RCC 7860 (cell line): ENCODE results near the gene MYMX.
"Not testable (repeated sequence)": the region's sequence is repeated elsewhere in the genome, so short reads cannot be mapped to it uniquely, and the experiment has no call there.

Source experiments
- DNase-seq: peaks from one replicate; pipeline ENCODE4 v3.0.0-alpha.2; 2015; ENCODE audit warnings: low spot score
- FAIRE-seq: peaks from 2 replicates; lab custom pipeline; 2012; peaks lifted over from hg19 to GRCh38; lab: Jason Lieb, UNC

Gene MYMX

DNA sequence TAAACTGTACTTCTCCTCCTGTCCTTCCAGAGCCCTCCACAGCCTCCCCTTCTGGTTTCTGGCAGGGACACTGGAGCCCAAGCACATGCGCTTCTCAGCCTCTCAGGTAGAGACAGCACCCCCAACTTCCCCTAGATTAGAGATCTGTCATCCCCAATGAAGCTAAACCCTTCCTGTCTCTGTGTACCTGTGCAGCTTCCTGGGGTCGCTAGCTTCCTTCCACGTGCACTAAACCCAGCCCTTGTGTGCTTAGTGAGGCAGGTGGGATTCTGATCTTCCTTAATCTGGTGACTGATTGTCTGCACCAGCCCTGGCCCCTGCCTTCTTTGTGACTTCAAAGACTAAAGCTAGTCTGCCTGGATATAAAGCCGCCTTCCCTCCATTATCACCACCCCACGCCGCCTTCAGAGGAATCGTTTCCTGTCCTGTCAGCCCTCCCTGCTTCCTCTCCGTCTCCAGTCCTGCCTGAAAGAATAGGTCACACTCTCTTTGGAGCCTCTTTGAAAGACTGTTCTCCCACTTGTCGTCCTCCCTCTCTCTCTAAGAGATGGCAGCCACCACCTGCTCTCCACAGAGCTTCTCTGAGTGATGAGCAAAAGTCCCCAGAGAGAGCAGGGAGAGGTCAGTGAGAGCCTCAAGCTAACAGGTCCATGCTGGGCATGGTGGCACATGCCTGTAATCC lies 30.6 kb upstream of the MYMX start:
- no peak for DNase-seq
- no peak for FAIRE-seq

DNA sequence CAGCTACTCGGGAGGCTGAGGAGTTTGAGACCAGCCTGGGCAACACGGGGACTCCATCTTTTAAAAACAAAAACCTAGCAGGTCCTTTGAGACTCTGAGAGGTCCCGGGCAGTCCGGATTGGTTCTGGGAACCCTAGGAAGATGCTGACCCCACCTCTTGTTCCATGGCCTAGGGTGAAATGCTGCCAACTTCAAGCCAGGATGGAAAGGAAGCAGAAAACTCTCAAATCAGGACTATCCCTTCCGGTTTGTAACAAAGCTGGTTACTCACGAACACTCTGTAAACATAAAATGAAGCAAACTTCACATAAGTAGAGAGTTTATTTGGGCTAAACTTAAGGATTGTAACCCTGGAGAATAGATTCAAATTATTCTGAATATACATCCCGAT lies 30.1 kb upstream of the MYMX start:
- no peak for FAIRE-seq
- DNase-seq, result no peak

DNA sequence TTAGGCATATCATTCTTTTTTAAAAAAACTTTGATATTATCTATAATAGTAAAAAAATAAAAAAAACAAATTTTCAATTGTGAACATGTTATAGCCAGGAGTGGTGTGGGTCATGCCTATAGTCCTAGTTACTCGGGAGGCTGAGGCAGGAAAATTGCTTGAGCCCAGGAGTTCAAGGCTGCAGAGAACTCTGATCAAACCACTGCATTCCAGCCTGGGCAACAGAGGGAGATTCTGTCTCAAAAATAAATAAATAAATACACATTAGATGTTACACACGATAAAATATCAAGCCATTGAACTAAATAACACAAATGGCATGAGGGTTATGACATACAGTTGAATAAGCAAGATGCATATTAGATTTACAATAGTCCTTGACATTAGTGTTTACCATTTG lies 27.9 kb upstream of the MYMX start:
- DNase-seq (no peak), FAIRE-seq (no peak)

DNA sequence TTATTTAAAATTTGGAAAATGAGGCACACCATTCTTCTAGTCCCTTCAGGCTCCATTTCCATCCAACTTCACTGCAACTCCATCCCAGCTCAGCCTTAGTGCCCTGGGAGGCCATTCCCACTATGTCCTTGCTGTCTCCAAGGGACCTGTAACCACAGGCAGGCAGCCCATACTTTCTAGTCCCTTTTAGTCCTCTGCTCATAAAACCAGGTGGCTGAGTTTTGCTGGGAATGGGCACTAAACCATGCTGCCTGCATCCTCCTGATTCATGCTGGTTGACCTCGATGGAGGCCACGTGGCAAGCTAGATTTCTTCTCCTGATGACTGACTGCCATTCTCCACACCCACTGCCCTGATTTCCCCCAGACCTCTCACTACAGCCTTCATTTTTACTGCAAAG lies 27.5 kb upstream of the MYMX start:
- FAIRE-seq (no peak), DNase-seq (no peak)

DNA sequence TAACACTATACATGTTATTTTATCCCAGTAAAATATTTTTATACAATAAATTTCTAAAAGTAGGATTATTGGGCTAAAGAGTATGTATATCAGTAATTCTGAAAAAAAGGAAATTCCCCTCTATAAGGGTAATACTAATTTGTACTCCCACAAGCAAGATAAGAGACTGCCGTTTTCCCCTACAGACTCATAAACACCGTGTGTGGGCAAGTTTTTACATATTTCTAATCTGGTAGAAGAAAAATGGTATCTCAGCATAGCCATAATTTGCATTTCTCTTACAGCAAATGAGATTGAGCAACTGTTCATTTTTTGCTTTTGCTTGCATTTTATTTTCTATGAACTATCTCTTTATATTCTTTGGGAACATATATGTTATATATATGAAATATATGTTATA lies 26.0 kb upstream of the MYMX start:
- FAIRE-seq (no peak), DNase-seq (no peak)

DNA sequence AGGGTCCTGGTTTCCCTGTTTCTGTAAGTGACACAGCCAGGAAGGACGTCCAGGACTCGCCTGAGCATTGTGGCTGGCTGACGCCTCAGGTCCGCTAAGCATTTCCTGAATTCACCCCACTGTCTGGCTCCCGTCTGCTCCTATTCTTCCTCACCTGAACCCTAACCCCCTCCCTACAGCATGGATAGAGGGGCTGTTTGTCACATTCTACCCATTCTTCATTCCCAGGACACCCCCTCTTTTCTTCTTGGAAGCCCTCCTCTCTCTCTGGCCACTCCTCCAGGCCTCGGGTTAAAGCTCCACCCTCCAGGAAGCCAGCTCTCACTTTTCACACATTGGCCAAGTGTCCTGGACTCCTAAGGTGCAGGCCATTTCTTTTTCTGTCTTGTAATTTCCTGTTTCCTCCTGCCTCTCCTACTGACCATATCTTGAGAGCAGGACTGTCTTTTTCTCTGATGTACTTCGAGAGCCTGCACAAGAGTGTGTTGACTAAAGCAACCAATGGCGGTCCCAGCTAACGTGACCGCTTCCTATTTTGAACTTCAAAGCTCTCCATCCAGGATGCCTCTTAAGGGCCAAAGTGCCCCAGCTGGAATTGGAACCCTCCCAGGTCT lies 24.2 kb upstream of the MYMX start:
- FAIRE-seq (no peak), DNase-seq (no peak)

DNA sequence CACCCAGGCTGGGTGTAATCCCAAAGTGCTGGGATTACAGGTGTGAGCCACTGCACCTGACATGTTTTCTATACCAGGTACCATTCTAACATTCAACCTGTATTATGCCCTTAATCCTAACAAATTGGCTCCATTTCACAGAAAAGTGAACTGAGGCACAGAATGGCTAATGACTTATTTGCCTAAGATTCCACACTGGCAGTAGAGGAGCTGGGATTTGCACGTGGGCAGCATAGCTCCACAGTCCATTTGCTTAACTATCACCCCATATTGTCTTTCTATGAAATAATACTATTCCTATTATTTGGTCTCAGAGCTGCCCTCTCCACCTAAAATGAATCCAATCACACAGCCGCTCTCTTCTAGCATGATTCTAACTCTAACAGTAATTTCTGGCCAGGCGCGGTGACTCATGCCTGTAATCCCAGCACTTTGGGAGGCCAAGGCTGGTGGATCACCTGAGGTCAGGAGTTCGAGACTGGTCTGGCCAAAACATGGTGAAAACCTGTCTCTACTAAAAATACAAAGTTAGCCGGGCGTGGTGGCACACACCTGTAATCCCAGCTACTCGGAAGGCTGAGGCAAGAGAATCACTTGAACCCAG lies 23.3 kb upstream of the MYMX start:
- DNase-seq (no peak), FAIRE-seq (no peak)

DNA sequence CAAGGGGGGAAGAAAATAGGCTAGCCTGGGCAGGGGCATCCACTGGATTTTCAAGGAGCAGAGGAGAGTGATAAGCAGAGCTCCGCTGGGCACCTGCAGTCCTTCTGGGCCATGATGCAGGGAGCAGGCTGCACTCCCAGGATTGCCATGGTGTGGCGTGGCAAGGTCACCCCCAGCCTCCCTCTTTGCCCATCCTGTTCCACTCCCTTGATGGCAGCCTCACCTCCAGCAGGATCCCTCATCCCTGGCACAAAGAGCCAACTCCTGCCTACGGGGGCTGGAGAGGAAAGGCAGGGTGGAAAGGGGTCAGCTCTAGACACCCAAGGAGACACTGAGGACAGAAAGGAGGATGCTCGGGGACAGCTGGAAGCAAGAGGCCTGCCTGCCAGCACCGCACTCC lies 22.4 kb upstream of the MYMX start:
- no peak for FAIRE-seq
- no peak for DNase-seq

DNA sequence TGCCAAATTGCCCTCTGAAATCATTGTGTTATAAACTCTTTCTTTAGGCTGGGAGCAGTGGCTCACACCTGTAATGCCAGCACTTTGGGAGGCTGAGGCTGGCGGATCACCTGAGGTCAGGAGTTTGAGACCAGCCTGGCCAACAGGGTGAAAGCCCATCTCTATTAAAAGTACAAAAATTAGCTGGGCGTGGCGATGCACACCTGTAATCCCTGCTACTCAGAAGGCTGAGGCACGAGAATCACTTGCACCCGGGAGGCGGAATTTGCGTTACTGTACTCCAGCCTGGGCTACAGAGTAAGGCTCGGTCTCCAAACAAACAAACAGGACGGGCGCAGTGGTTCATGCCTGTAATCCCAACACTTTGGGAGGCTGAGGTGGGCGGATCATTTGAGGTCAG lies 20.4 kb upstream of the MYMX start:
- DNase-seq, FAIRE-seq: not testable (repeated sequence)

DNA sequence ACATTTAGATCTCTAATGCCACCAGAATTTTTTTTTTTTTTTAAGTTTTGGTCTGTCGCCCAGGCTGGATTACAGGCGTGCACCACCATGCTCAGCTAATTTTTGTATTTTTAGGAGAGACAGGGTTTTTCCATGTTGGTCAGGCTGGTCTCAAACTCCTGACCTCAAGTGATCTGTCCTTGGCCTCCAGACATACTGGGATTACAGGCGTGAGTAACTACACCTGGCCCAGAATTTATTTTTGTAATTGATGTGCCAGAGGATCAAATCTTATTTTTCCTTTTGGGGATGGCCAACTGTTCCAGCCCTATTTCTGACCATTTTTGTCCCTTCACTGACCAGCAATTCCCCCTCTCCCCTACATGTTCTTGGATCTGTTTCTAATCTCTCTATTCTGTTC lies 18.0 kb upstream of the MYMX start:
- FAIRE-seq (no peak), DNase-seq (no peak)

DNA sequence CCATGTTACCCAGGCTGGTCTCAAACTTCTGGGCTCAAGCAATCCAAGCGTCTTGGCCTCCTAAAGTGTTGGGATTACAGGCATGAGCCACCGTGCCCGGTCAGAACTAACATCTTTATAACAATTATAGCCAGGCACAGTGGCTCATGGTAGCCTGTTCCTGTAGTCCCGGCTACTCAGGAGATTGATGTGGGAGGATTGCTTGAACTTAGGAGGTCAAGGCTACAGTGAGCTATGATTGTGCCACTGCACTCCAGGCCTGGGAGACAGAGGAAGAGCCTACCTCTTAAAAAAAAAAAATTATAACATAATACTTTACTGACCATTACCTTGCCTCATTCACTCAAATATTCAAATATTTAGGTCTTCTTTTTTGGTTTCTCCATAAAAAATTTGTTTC lies 16.8 kb upstream of the MYMX start:
- DNase-seq, result no peak
- no peak for FAIRE-seq

DNA sequence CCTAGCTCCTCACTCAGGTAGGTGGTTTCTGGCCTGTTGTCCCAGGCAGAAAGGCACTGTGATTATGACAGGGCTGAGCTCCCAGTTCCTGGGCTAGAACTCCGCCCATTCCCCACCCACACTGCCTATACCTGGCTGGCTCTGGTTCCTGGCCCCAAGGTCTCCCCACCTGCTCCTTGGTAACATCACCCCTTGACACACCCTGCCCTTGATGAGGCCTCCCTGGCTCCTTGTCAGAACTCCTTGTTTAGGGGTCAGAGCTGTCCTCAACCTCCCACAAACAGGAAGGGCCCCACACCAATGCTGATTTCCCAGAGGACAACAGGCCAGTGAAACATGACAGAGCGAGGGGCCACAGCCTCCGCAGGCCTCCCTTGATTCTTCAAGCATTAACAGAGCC lies 15.5 kb upstream of the MYMX start:
- FAIRE-seq (no peak), DNase-seq (no peak)

DNA sequence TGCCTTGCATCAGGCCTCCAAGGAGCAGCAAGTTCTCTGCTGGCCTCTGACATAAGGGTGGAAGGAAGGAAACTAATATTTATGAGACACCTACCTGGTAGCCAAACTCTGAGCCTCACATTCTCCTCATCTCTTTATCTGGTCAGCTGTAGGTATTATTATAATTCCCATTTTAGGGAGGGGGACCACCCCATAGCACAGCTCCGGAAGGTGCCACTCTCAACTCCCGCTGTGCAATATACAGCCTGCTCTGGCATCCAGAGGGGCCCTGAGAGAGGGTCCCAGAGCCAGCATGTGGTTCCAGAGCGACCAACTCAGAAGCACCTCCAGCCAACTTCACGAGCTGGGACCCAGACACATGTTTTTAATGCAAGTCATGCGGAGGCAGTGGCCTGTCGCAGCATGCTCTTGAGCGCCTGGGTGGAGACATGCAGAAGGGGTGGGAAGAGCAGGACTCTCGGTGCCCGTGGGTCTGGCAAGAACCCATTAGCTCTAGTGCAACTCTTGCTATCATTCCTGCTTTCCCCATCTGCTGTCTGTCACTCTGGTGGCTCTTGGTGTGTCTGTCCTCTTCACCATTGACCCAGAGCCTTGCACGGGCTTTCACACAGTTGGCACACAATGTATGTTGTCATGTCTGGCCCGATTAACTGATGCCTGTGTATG lies 15.0 kb upstream of the MYMX start:
- no peak for DNase-seq
- FAIRE-seq, result no peak

DNA sequence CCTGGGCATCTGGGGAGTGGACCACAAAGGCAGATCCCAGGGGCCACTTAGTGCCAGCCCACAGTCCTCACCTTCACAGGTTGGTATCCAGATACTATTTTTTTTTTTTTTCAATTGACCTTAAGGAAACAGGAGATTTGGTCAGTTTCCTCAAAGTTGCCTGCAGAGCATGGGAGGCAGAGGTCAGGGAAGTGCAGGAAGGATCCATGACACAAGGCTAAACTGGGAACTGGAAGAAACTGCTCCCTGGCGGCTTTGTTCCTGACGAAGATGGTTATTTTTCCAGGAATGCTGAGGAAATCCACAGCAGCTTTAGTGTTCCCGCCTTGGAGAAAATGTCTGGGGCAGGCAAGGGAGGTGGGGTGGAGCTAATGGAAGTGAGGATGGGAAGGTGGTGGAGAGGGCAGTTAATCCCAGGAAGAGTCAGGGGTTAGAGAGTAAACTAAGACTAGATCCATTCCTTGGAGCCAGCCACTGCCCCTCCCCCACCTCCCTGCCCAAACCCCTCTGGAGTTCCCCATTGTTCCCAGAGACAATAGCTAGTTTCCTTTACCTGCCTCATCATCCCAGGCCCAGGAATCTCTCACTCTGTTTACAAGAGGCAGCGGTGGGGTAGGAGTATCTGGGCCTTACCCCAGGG lies 14.3 kb upstream of the MYMX start:
- no peak for DNase-seq
- FAIRE-seq, result no peak

DNA sequence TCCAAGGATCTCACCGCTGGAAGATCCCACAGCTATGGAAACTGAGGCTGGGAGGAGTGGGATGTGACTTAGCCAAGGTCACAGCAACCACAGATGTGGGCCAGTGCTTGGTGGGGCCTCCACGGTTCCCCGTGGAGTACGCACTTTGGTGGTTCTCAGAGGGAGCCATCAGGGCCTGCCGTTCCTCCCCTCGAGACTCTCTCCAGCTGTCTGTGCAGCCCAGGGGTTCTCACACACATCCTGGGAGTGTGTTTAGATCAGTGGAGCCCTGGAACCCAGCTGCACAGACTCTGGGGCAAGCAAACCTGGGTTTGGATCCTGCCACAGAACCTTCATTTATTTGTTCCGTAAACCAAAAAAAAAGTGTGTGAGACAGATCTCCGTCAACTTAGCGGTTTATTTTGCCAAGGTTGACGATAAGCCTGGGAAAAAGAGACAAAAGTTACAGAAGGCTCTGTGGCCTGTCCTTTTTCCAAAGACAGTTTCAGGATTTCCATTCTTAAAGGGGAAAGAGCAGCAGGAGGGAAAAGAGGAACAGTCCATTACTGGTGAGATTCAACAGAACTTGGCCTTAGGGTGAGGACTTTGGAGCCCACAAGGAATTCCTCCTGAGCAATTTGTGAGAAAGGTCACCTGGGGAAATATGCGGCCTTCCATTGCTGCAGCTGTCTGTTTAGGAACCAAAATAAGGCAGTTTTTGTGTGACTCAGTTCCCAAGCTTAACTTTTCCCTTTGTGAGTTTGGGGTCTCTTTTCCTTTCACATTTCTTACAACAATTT lies 13.6 kb upstream of the MYMX start:
- DNase-seq, result no peak
- no peak for FAIRE-seq

DNA sequence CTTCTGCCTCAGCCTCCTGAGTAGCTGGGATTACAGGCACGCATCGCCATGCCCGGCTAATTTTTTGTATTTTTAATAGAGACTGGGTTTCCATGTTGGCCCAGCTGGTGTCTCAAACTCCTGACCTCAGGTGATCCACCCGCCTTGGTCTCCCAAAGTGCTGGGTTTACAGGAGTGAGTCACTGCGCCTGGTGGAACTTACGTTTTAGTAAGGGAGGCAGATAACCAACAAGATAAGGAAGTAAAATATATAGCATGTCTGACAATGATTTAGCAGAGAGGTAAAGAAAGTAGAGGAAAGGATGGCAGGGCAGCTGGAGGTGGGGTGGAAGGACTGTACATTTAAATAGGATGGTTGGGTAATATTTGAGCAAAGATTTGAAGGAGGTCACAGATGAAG lies 12.8 kb upstream of the MYMX start:
- no peak for FAIRE-seq
- DNase-seq, result no peak

DNA sequence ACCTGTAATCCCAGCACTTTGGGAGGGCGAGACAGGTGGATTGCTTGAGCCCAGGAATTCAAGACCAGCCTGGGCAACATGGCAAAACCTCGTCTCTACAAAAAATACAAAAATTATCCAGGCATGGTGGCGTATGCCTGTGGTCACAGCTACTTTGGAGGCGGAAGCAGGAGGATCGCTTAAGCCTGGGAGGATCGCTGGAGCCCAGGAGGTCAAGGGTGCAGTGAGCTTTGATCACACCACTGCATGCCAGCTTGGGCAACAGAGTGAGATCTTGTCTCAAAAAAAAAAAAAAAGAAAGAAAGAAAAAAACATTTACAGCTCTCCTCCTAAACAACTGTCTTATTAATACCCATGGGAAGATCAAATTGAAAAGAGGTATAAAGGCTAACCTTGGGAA lies 8.8 kb upstream of the MYMX start:
- FAIRE-seq (no peak), DNase-seq (no peak)

DNA sequence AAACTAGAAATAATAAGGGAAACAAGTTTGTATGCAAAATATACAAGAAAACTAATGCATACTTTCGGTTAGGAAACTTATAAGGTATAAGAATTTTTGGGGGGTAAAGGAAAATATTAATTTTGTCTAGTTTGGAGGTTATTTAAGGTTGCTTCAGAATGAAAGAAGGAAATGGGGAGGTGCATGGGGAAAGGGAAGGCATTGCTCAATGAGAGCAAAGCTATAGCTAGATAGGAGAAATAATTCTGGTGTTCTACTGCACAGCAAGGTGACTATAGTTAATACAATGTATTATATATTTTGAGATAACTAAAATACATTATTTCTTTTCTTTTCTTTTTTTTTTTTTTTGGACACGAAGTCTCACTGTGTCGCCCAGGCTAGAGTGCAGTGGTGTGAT lies 5.4 kb upstream of the MYMX start:
- DNase-seq (no peak), FAIRE-seq (no peak)

DNA sequence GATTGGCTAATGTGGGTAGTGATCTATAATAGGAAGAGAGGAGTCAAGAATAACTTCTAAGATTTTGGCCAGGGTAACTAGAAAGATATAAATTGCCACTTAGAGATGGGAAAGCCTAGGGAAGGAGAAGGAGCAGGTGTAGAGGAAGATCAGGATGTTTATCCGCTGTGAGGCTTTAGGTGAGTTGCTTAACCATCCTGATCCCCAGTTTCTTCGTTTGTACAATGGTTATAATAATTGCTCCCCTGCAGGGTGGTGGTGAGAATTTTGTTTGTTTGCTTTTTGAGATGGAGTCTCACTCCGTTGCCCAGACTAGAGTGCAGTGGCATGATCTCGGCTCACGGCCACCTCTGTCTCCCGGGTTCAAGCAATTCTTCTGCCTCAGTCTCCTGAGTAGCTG lies 2.4 kb upstream of the MYMX start:
- FAIRE-seq (no peak), DNase-seq (no peak)

DNA sequence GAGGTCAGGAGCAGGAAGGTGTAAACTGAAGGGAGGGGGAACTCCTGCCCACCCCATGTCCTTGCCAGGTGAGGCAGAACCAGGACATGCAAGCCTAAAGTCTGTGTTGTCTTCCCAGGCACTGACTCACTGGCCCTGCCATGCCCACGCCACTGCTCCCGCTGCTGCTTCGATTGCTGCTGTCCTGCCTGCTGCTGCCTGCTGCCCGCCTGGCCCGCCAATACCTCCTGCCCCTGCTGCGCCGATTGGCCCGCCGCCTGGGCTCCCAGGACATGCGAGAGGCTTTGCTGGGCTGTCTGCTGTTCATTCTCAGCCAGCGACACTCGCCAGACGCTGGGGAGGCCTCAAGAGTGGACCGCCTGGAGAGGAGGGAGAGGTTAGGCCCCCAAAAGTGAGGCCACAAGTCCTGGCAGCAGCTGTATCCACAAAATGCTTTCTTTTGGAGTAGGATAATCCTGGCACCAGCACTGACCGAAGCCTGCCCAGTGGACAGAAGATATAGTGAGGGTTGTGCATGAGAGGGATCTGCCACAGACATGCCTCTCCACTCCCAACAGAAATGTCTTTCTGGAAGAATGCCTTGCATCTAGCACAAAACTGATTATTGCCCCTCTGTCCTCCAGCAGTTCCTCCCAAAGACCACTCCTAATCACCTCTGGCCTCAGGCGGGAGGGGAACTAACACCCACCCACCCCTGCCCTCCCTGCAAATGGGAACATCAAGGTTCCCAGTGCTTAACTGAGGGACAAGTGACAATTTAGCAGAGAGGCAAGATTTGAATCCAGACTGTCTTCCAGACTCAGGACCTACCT lies 812 bp downstream of the MYMX start:
- DNase-seq (no peak), FAIRE-seq (no peak)
